ENCODE measurements around the gene MYL2.

DNA sequence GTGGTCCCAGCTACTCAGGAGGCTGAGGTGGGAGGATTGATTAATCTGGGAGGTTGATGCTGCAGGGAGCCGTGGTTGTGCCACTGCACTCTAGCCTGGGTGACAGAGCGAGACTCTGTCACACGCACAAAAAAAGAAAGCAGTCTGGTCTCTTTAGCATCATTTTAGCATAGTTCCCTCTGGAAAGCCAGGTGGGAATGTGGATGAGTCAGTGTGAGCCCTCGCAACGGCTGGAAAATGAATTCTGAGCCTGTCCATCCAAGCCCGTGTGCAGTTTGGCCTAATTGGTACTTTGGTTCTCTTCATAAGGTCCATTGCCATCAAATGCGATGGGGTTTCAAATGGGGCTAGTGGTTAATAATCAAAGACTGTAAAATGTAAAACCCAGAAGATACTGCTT, 2.4 kb downstream of the MYL2 start:
- TF ChIP-seq, protein P1, sequence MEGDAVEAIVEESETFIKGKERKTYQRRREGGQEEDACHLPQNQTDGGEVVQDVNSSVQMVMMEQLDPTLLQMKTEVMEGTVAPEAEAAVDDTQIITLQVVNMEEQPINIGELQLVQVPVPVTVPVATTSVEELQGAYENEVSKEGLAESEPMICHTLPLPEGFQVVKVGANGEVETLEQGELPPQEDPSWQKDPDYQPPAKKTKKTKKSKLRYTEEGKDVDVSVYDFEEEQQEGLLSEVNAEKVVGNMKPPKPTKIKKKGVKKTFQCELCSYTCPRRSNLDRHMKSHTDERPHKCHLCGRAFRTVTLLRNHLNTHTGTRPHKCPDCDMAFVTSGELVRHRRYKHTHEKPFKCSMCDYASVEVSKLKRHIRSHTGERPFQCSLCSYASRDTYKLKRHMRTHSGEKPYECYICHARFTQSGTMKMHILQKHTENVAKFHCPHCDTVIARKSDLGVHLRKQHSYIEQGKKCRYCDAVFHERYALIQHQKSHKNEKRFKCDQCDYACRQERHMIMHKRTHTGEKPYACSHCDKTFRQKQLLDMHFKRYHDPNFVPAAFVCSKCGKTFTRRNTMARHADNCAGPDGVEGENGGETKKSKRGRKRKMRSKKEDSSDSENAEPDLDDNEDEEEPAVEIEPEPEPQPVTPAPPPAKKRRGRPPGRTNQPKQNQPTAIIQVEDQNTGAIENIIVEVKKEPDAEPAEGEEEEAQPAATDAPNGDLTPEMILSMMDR (IDR thresholded peaks at IDR 0.05) = no peak
- no peak for TF ChIP-seq POLR2A (IDR thresholded peaks at IDR 0.05)
- TF ChIP-seq POLR2AphosphoS5 (IDR thresholded peaks at IDR 0.05) = no peak

Measured in suprapubic skin (tissue), 4 donors.